Immature natural killer cell (primary cell): ENCODE results near the gene ZW10. TPM values are rescaled to one million over a fixed set of nuclear protein-coding genes. Genes with fewer than 3 reads are reported as not detected.

Source experiments
- DNase-seq, 3 donors: peaks; one replicate each; pipeline ENCODE4 v3.0.0; 2022; ENCODE audit warnings: mixed read lengths in 1 of 3
- H3K27ac Mint-ChIP-seq, 6 donors: one replicate each; pipeline ENCODE4 v1.8.0; 2020; ENCODE audit warnings: mixed read lengths in 6 of 6, mild to moderate bottlenecking in 5 of 6, inconsistent platforms in 4 of 6, moderate library complexity in 3 of 6
- H3K27me3 Mint-ChIP-seq, 3 donors: one replicate each; pipeline ENCODE4 v1.8.0; 2020 to 2021; ENCODE audit warnings: low read depth in 3 of 3, mild to moderate bottlenecking in 3 of 3, mixed read lengths in 3 of 3, moderate library complexity in 3 of 3, inconsistent platforms in 1 of 3
- H3K36me3 Mint-ChIP-seq, 3 donors: one replicate each; pipeline ENCODE4 v1.8.0; 2020; ENCODE audit warnings: mixed read lengths in 3 of 3, inconsistent platforms in 2 of 3, mild to moderate bottlenecking in 2 of 3
- H3K4me1 Mint-ChIP-seq, 2 donors: one replicate each; pipeline ENCODE4 v1.8.0; 2020; ENCODE audit warnings: inconsistent platforms in 2 of 2, mild to moderate bottlenecking in 2 of 2, mixed read lengths in 2 of 2, moderate library complexity in 1 of 2
- H3K4me3 Mint-ChIP-seq, 5 donors: one replicate each; pipeline ENCODE4 v1.8.0; 2020; ENCODE audit warnings: mild to moderate bottlenecking in 5 of 5, mixed read lengths in 5 of 5, inconsistent platforms in 3 of 5, moderate library complexity in 3 of 5
- H3K9me3 Mint-ChIP-seq, 6 donors: one replicate each; pipeline ENCODE4 v1.8.0; 2020; ENCODE audit warnings: mild to moderate bottlenecking in 6 of 6, mixed read lengths in 6 of 6, inconsistent platforms in 4 of 6, moderate library complexity in 3 of 6
- polyA plus RNA-seq, 3 donors: library from polyadenylated mRNA; unstranded; fragments of 300-500 nt; fragmentation: Illumina TruSeq; gene quantifications; one replicate each; pipeline ENCODE4 v1.2.3, GENCODE V29; 2021

ZW10 gene
- polyA plus RNA-seq, 3 donors from 2014 or later = 9.2 to 13.7 (median 10.1) TPM

- Mint-ChIP-seq H3K36me3 (peaks cover 0 to 5% (median 0%) of the 10 kb centered on the region in 3 donors), H3K9me3 (no peaks in the 10 kb centered on the region), H3K4me3 (no peak overlapping the region), H3K27ac (no peak overlapping the region), H3K27me3 (no peaks in the 10 kb centered on the region), H3K4me1 (no peaks in the 10 kb centered on the region)
- no peak for DNase-seq
These were observed 89.0 kb downstream of the ZW10 start for GRCh38 chr11:113684496-113684895.

- no peak for DNase-seq
- Mint-ChIP-seq H3K36me3 (peaks cover 0 to 5% (median 0%) of the 10 kb centered on the region in 3 donors), H3K27ac (no peak overlapping the region), H3K4me3 (no peak overlapping the region), H3K9me3 (no peaks in the 10 kb centered on the region), H3K27me3 (no peaks in the 10 kb centered on the region), H3K4me1 (no peaks in the 10 kb centered on the region)
These were observed 89.9 kb downstream of the ZW10 start for GRCh38 chr11:113683481-113684046.

Other genes starting within 250 kb of the ZW10 start
- not detected for gene TMPRSS5, start 67.4 kb downstream of the ZW10 start, polyA plus RNA-seq
- gene CLDN25, start 6.1 kb upstream of the ZW10 start, polyA plus RNA-seq = not detected
- gene USP28, start 101.9 kb upstream of the ZW10 start, polyA plus RNA-seq = 100 to 1,000 TPM; 121 to 185 (median 122) TPM
- not detected for gene HTR3B, start 131.1 kb upstream of the ZW10 start, polyA plus RNA-seq
- gene HTR3A, start 201.4 kb upstream of the ZW10 start, polyA plus RNA-seq = not detected